Measurements from ENCODE around the gene FARP2. TPM values are rescaled to one million over a fixed set of nuclear protein-coding genes. Genes with fewer than 3 reads are reported as not detected.

FARP2 gene
- total RNA-seq, 1 donor from 2014 or later = 63.6 TPM

- Mint-ChIP-seq H3K4me1 (ENCODE audit: low read depth) (peaks cover 20% of the 10 kb centered on the region), H3K27me3 (no peaks in the 10 kb centered on the region), H3K4me3 (ENCODE audit: low read depth) (no peak overlapping the region), H3K36me3 (ENCODE audit: insufficient read depth) (no peaks in the 10 kb centered on the region), H3K27ac (no peak overlapping the region), H3K9me3 (ENCODE audit: low read depth) (no peaks in the 10 kb centered on the region)
- no peak for TF ChIP-seq CTCF (IDR thresholded peaks at IDR 0.05; ENCODE audit: unreplicated experiment)
- DNase-seq (ENCODE audit: low spot score, unreplicated experiment) = no peak
Observed at GRCh38 chr2:241363426-241363825, 7.3 kb downstream of the FARP2 start.

- H3K4me3 Mint-ChIP-seq (ENCODE audit: low read depth) = no peak overlapping the region
- no peak overlapping the region for H3K27ac Mint-ChIP-seq
- no peaks in the 10 kb centered on the region for H3K36me3 Mint-ChIP-seq (ENCODE audit: insufficient read depth)
- no peak for TF ChIP-seq CTCF (IDR thresholded peaks at IDR 0.05; ENCODE audit: unreplicated experiment)
- no peak for DNase-seq (ENCODE audit: low spot score, unreplicated experiment)
- no peaks in the 10 kb centered on the region for H3K27me3 Mint-ChIP-seq
- H3K4me1 Mint-ChIP-seq (ENCODE audit: low read depth) = peaks cover 15% of the 10 kb centered on the region
- H3K9me3 Mint-ChIP-seq (ENCODE audit: low read depth) = no peaks in the 10 kb centered on the region
Observed at GRCh38 chr2:241364781-241365180, 8.7 kb downstream of the FARP2 start.

GRCh38 chr2:241366678-241367077 lies 10.6 kb downstream of the FARP2 start:
- peaks cover 15% of the 10 kb centered on the region for H3K4me1 Mint-ChIP-seq (ENCODE audit: low read depth)

GRCh38 chr2:241368643-241369042 lies 12.6 kb downstream of the FARP2 start:
- peaks cover 28% of the 10 kb centered on the region for H3K4me1 Mint-ChIP-seq (ENCODE audit: low read depth)
- H3K4me3 Mint-ChIP-seq (ENCODE audit: low read depth) = no peak overlapping the region
- H3K36me3 Mint-ChIP-seq (ENCODE audit: insufficient read depth) = no peaks in the 10 kb centered on the region
- no peak for DNase-seq (ENCODE audit: low spot score, unreplicated experiment)
- no peaks in the 10 kb centered on the region for H3K27me3 Mint-ChIP-seq
- no peaks in the 10 kb centered on the region for H3K9me3 Mint-ChIP-seq (ENCODE audit: low read depth)
- no peak overlapping the region for H3K27ac Mint-ChIP-seq
- TF ChIP-seq CTCF (IDR thresholded peaks at IDR 0.05; ENCODE audit: unreplicated experiment) = no peak

More at GRCh38 chr2:241366678-241367077, 10.6 kb downstream of the FARP2 start:
- H3K27me3 Mint-ChIP-seq = no peaks in the 10 kb centered on the region
- H3K9me3 Mint-ChIP-seq (ENCODE audit: low read depth) = no peaks in the 10 kb centered on the region
- no peak for TF ChIP-seq CTCF (IDR thresholded peaks at IDR 0.05; ENCODE audit: unreplicated experiment)
- no peaks in the 10 kb centered on the region for H3K36me3 Mint-ChIP-seq (ENCODE audit: insufficient read depth)
- H3K4me3 Mint-ChIP-seq (ENCODE audit: low read depth) = no peak overlapping the region
- peak overlapping the region; percentile 53 for H3K27ac Mint-ChIP-seq
- no peak for DNase-seq (ENCODE audit: low spot score, unreplicated experiment)

- Mint-ChIP-seq H3K36me3 (ENCODE audit: insufficient read depth) (peaks cover 4% of the 10 kb centered on the region), H3K27me3 (no peaks in the 10 kb centered on the region), H3K4me1 (ENCODE audit: low read depth) (peaks cover 43% of the 10 kb centered on the region), H3K4me3 (ENCODE audit: low read depth) (no peak overlapping the region), H3K9me3 (ENCODE audit: low read depth) (no peaks in the 10 kb centered on the region), H3K27ac (peak overlapping the region; percentile 73)
- TF ChIP-seq CTCF (IDR thresholded peaks at IDR 0.05; ENCODE audit: unreplicated experiment) = no peak
- DNase-seq (ENCODE audit: low spot score, unreplicated experiment) = no peak
Observed at GRCh38 chr2:241372361-241372992, 16.4 kb downstream of the FARP2 start.
